SK-MEL-5 (cell line): ENCODE results near the gene PCDHA6. TPM values are rescaled to one million over a fixed set of nuclear protein-coding genes. Genes with fewer than 3 reads are reported as not detected.
"Not testable (repeated sequence)": the region's sequence is repeated elsewhere in the genome, so short reads cannot be mapped to it uniquely, and the experiment has no call there.

Experiments used
- DNase-seq: peaks from one replicate; pipeline ENCODE4 v3.0.0-alpha.2; 2016; ENCODE audit warnings: low read depth, low spot score
- in situ Hi-C: cut with HindIII; loops from 2 replicates; pipeline ENCODE4 v1.10.0; 2016; ENCODE audit warnings: low sequenced_read_pairs, high pct_unique_total_duplicates, low pct_unique_long_range_greater_than_20kb
- total RNA-seq: library from RNA; depleted of rRNA; stranded (reverse); fragments of >200 nt; shearing (Covaris generic); gene quantifications from 2 replicates; pipeline ENCODE4 v1.2.3, GENCODE V29; 2014; rRNA removed

Gene PCDHA6
- total RNA-seq, 1 experiment from 2014 or later = not detected

- in situ Hi-C loops, DNase-seq: not testable (repeated sequence)
Measured at GRCh38 chr5:140876541-140877261, 48.9 kb downstream of the PCDHA6 start.

DNA sequence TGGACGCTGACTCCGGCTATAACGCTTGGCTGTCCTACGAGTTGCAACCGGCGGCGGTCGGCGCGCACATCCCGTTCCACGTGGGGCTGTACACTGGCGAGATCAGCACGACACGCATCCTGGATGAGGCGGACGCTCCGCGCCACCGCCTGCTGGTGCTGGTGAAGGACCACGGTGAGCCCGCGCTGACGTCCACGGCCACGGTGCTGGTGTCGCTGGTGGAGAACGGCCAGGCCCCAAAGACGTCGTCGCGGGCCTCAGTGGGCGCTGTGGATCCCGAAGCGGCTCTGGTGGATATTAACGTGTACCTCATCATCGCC lies 49.5 kb downstream of the PCDHA6 start:
- in situ Hi-C loops = no loop called here
- DNase-seq = no peak

Other genes starting within 250 kb of the PCDHA6 start
- not detected in 2 replicates for gene CD14, start 194.8 kb upstream of the PCDHA6 start, total RNA-seq
- gene TMCO6, start 188.5 kb upstream of the PCDHA6 start, total RNA-seq = 10.0 and 11.3 TPM in 2 replicates
- 78.7 and 94.2 TPM in 2 replicates for gene NDUFA2, start 180.3 kb upstream of the PCDHA6 start, total RNA-seq
- 83.7 and 87.8 TPM in 2 replicates for gene IK, start 180.1 kb upstream of the PCDHA6 start, total RNA-seq
- gene WDR55, start 163.1 kb upstream of the PCDHA6 start, total RNA-seq = 27.6 and 29.2 TPM in 2 replicates
- gene DND1, start 154.4 kb upstream of the PCDHA6 start, total RNA-seq = 0.26 and 0.75 TPM in 2 replicates
- 58.6 and 67.8 TPM in 2 replicates for gene HARS1, start 136.6 kb upstream of the PCDHA6 start, total RNA-seq
- gene HARS2, start 136.5 kb upstream of the PCDHA6 start, total RNA-seq = 38.9 and 39.8 TPM in 2 replicates
- 53.4 and 58.9 TPM in 2 replicates for gene ZMAT2, start 127.5 kb upstream of the PCDHA6 start, total RNA-seq
- 0.48 and 0.55 TPM in 2 replicates for gene PCDHA1, start 41.8 kb upstream of the PCDHA6 start, total RNA-seq
- 0.08 and 0.13 TPM in 2 replicates for gene PCDHA2, start 33.1 kb upstream of the PCDHA6 start, total RNA-seq
- gene PCDHA3, start 26.9 kb upstream of the PCDHA6 start, total RNA-seq = 0.27 and 0.48 TPM in 2 replicates
- gene PCDHA4, start 20.9 kb upstream of the PCDHA6 start, total RNA-seq = 0.48 and 0.67 TPM in 2 replicates
- gene PCDHA5, start 6.3 kb upstream of the PCDHA6 start, total RNA-seq = 0.40 and 0.77 TPM in 2 replicates
- 1.3 and 1.4 TPM in 2 replicates for gene PCDHA7, start 6.3 kb downstream of the PCDHA6 start, total RNA-seq
- 0.03 TPM in 1 of 2 replicates, not detected in the other for gene PCDHA8, start 13.2 kb downstream of the PCDHA6 start, total RNA-seq
- 0.05 TPM in 1 of 2 replicates, not detected in the other for gene PCDHA9, start 20.4 kb downstream of the PCDHA6 start, total RNA-seq
- 0.16 TPM in 1 of 2 replicates, not detected in the other for gene PCDHA10, start 27.9 kb downstream of the PCDHA6 start, total RNA-seq
- gene PCDHA11, start 41.0 kb downstream of the PCDHA6 start, total RNA-seq = 1.0 and 1.9 TPM in 2 replicates
- 0.08 and 0.19 TPM in 2 replicates for gene PCDHA12, start 47.3 kb downstream of the PCDHA6 start, total RNA-seq
- 0.29 and 0.53 TPM in 2 replicates for gene PCDHA13, start 54.2 kb downstream of the PCDHA6 start, total RNA-seq
- 0.58 and 0.72 TPM in 2 replicates for gene PCDHAC1, start 98.3 kb downstream of the PCDHA6 start, total RNA-seq
- gene PCDHAC2, start 138.5 kb downstream of the PCDHA6 start, total RNA-seq = 0.32 TPM in 2 replicates
- gene PCDHB1, start 223.4 kb downstream of the PCDHA6 start, total RNA-seq = not detected in 2 replicates